ENCODE measurements around the gene SCRT2. TPM values are rescaled to one million over a fixed set of nuclear protein-coding genes. Genes with fewer than 3 reads are reported as not detected.

The SCRT2 gene
- total RNA-seq, 1 experiment from 2014 or later, result not detected

- no peaks in the 10 kb centered on the region for H3K4me1 ChIP-seq (ENCODE audit: control insufficient read depth, insufficient read depth, low read length)
- DNase-seq (ENCODE audit: low read depth, low spot score), result no peak
- H3K27ac ChIP-seq (ENCODE audit: low read length), result no peak overlapping the region
- H3K4me3 ChIP-seq (ENCODE audit: low read depth in 2 of 2, low read length in 2 of 2), result no peak overlapping the region
- no peaks in the 10 kb centered on the region for H3K9me3 ChIP-seq (ENCODE audit: control insufficient read depth, insufficient read depth, low read depth, low read length)
- intact Hi-C loops (cut with micrococcal nuclease; ENCODE audit: unreplicated experiment), result no loop called here
- no TSS peak for BruUV-seq (replicated peaks)
- ChIA-PET POLR2A (no interaction called here), CTCF (no interaction called here)
- no peaks in the 10 kb centered on the region; the same call in 1 of the 2 replicates for H3K27me3 ChIP-seq (ENCODE audit: control insufficient read depth, insufficient read depth, low read length)
- in situ Hi-C loops (cut with HindIII; ENCODE audit: low pct_unique_long_range_greater_than_20kb, low sequenced_read_pairs), result no loop called here
- H3K36me3 ChIP-seq (ENCODE audit: control insufficient read depth, insufficient read depth, low read length), result no peaks in the 10 kb centered on the region
- ATAC-seq, result no peak
- TF ChIP-seq, protein P1, sequence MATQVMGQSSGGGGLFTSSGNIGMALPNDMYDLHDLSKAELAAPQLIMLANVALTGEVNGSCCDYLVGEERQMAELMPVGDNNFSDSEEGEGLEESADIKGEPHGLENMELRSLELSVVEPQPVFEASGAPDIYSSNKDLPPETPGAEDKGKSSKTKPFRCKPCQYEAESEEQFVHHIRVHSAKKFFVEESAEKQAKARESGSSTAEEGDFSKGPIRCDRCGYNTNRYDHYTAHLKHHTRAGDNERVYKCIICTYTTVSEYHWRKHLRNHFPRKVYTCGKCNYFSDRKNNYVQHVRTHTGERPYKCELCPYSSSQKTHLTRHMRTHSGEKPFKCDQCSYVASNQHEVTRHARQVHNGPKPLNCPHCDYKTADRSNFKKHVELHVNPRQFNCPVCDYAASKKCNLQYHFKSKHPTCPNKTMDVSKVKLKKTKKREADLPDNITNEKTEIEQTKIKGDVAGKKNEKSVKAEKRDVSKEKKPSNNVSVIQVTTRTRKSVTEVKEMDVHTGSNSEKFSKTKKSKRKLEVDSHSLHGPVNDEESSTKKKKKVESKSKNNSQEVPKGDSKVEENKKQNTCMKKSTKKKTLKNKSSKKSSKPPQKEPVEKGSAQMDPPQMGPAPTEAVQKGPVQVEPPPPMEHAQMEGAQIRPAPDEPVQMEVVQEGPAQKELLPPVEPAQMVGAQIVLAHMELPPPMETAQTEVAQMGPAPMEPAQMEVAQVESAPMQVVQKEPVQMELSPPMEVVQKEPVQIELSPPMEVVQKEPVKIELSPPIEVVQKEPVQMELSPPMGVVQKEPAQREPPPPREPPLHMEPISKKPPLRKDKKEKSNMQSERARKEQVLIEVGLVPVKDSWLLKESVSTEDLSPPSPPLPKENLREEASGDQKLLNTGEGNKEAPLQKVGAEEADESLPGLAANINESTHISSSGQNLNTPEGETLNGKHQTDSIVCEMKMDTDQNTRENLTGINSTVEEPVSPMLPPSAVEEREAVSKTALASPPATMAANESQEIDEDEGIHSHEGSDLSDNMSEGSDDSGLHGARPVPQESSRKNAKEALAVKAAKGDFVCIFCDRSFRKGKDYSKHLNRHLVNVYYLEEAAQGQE (IDR thresholded peaks at IDR 0.05; ENCODE audit: insufficient read depth in 1 of 2, low read depth in 2 of 2, low read length in 1 of 2), result no peak
- TF ChIP-seq SIN3A (IDR thresholded peaks at IDR 0.05; ENCODE audit: borderline replicate concordance, insufficient read depth, low read depth, low read length), result no peak
- TF ChIP-seq POLR2AphosphoS5 (IDR thresholded peaks at IDR 0.05; ENCODE audit: low read depth, low read length), result no peak
- TF ChIP-seq TCF7L2 (IDR thresholded peaks at IDR 0.05; ENCODE audit: low read depth, low read length), result no peak
- TF ChIP-seq, protein P2, sequence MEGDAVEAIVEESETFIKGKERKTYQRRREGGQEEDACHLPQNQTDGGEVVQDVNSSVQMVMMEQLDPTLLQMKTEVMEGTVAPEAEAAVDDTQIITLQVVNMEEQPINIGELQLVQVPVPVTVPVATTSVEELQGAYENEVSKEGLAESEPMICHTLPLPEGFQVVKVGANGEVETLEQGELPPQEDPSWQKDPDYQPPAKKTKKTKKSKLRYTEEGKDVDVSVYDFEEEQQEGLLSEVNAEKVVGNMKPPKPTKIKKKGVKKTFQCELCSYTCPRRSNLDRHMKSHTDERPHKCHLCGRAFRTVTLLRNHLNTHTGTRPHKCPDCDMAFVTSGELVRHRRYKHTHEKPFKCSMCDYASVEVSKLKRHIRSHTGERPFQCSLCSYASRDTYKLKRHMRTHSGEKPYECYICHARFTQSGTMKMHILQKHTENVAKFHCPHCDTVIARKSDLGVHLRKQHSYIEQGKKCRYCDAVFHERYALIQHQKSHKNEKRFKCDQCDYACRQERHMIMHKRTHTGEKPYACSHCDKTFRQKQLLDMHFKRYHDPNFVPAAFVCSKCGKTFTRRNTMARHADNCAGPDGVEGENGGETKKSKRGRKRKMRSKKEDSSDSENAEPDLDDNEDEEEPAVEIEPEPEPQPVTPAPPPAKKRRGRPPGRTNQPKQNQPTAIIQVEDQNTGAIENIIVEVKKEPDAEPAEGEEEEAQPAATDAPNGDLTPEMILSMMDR (IDR thresholded peaks at IDR 0.05), result no peak
These were observed 44.2 kb upstream of the SCRT2 start for GRCh38 chr20:719816-720215.

DNA sequence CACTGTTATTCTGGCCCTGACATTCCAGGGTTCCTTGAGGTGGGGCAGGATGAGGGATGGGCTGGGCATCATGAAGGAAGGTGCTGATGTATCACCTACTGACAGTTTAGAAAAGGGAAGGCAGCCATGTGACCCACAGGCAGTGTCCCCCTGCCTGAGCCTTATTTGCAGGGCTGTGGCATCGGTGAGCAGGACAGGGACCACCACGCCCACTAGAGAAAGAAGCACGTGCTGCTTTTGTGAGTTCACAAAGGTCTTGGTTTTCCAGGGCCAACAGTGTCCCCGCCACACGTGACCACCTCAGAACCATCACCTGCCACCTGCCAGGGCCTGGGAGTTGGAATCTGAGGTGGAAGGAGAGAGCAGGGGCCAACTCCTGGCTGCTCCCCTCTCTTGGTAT, 43.5 kb upstream of the SCRT2 start:
- Histone ChIP-seq H3K27me3 (ENCODE audit: control insufficient read depth, insufficient read depth, low read length) (no peaks in the 10 kb centered on the region; the same call in 1 of the 2 replicates), H3K27ac (ENCODE audit: low read length) (no peak overlapping the region), H3K36me3 (ENCODE audit: control insufficient read depth, insufficient read depth, low read length) (no peaks in the 10 kb centered on the region), H3K4me1 (ENCODE audit: control insufficient read depth, insufficient read depth, low read length) (no peaks in the 10 kb centered on the region), H3K9me3 (ENCODE audit: control insufficient read depth, insufficient read depth, low read depth, low read length) (no peaks in the 10 kb centered on the region), H3K4me3 (ENCODE audit: low read depth in 2 of 2, low read length in 2 of 2) (no peak overlapping the region)
- ATAC-seq (no peak), DNase-seq (ENCODE audit: low read depth, low spot score) (no peak)
- TF ChIP-seq POLR2AphosphoS5 (IDR thresholded peaks at IDR 0.05; ENCODE audit: low read depth, low read length) (no peak), TCF7L2 (IDR thresholded peaks at IDR 0.05; ENCODE audit: low read depth, low read length) (no peak), SIN3A (IDR thresholded peaks at IDR 0.05; ENCODE audit: borderline replicate concordance, insufficient read depth, low read depth, low read length) (no peak)
- TF ChIP-seq, protein P2 (IDR thresholded peaks at IDR 0.05), result no peak
- TF ChIP-seq, protein P1 (IDR thresholded peaks at IDR 0.05; ENCODE audit: insufficient read depth in 1 of 2, low read depth in 2 of 2, low read length in 1 of 2), result no peak
- intact Hi-C loops (cut with micrococcal nuclease; ENCODE audit: unreplicated experiment) (no loop called here), in situ Hi-C loops (cut with HindIII; ENCODE audit: low pct_unique_long_range_greater_than_20kb, low sequenced_read_pairs) (no loop called here)
- ChIA-PET POLR2A (no interaction called here), CTCF (no interaction called here)
- BruUV-seq (replicated peaks), result no TSS peak

Data from Panc1 (cell line).